Aorta (tissue), 5 donors: ENCODE results near the gene CCKAR. TPM values are rescaled to one million over a fixed set of nuclear protein-coding genes. Genes with fewer than 3 reads are reported as not detected.

ENCODE experiments used
- ATAC-seq: fragments of 200-7000 bp; cut with Tn5 transposase; one replicate; pipeline ENCODE4 v1.9.1; 2022; ENCODE audit warnings: moderate library complexity; ENCODE audit not compliant: low FRiP score
- DNase-seq, 2 donors: peaks; one replicate each; pipeline ENCODE4 v3.0.0-alpha.2; 2020
- H3K27ac ChIP-seq, 2 donors: one replicate each; pipeline ENCODE4 v1.5.1; 2013; ENCODE audit warnings: low read length in 2 of 2, mild to moderate bottlenecking in 2 of 2, moderate library complexity in 2 of 2, control low read depth in 1 of 2, inconsistent platforms in 1 of 2, low read depth in 1 of 2
- H3K27me3 ChIP-seq, 2 donors: one replicate each; pipeline ENCODE4 v1.6.1; 2013; ENCODE audit warnings: control low read depth in 1 of 2, low read length in 1 of 2, mild to moderate bottlenecking in 1 of 2, moderate library complexity in 1 of 2; ENCODE audit not compliant: insufficient read depth in 2 of 2, control insufficient read depth in 1 of 2
- H3K36me3 ChIP-seq, 2 donors: one replicate each; pipeline ENCODE4 v1.6.1; 2013; ENCODE audit warnings: control low read depth in 1 of 2, low read length in 1 of 2, mild to moderate bottlenecking in 1 of 2; ENCODE audit not compliant: insufficient read depth in 2 of 2, control insufficient read depth in 1 of 2
- H3K4me1 ChIP-seq, 2 donors: one replicate each; pipeline ENCODE4 v1.6.1; 2013; ENCODE audit warnings: low read length in 2 of 2, control low read depth in 1 of 2, mild to moderate bottlenecking in 1 of 2, moderate library complexity in 1 of 2; ENCODE audit not compliant: insufficient read depth in 2 of 2, control insufficient read depth in 1 of 2
- H3K4me3 ChIP-seq, 2 donors: one replicate each; pipeline ENCODE4 v1.5.1; 2013; ENCODE audit warnings: low read length in 2 of 2, control low read depth in 1 of 2, mild to moderate bottlenecking in 1 of 2
- H3K9me3 ChIP-seq: one replicate; pipeline ENCODE4 v1.6.1; 2013; ENCODE audit warnings: mild to moderate bottlenecking, low read length; ENCODE audit not compliant: control insufficient read depth
- WGBS, 2 donors: extraction: QIAGEN DNeasy Blood & Tissue Kit; methylation state at CpG; one replicate each; pipeline ENCODE4 v1.1.7; 2013; 5-methylcytosine and 5-hydroxymethylcytosine counted together
- intact Hi-C, 2 donors: fragments of 100-400 bp; cut with DNase I; formaldehyde crosslinking; loops; one replicate each; pipeline versions ENCODE4 v1.14.2 to v1.15.0; 2022
- polyA plus RNA-seq, 2 donors: library from polyadenylated mRNA; stranded (reverse); fragments of 200-250 nt; gene quantifications; one replicate each; pipeline ENCODE4 v1.2.3, GENCODE V29; 2013
- total RNA-seq, 2 donors: library from RNA; stranded (reverse); fragmentation: NEBNext Ultra II Directional; extraction: Animal tissue kit (Norgen Biotek cat#: 25700); gene quantifications; one replicate each; pipeline ENCODE4 v1.2.1, GENCODE V29; 2021
- donor health status: healthy with polysubstance abuse.
- donor health status: Bipolar disorder and iron deficiency.
- donor health status: DM: no; HTN: no; CAD: no.
- donor health status: DM: no; HTN: no; CAD: no.
- donor health status: DM: yes; HTN: yes; CAD: no.

CCKAR gene
- total and polyA plus RNA-seq, 4 donors = not detected

GRCh38 chr4:26468283-26468949, 21.9 kb downstream of the CCKAR start:
- Histone ChIP-seq H3K36me3 (no peaks in the 10 kb centered on the region), H3K27ac (no peak overlapping the region), H3K4me1 (no peaks in the 10 kb centered on the region), H3K4me3 (no peak overlapping the region), H3K27me3 (no peaks in the 10 kb centered on the region), H3K9me3 (peaks cover 4% of the 10 kb centered on the region)
- ATAC-seq = no peak
- WGBS, 2 donors = 67 to 69% methylated on average over 9 of the region's 9 CpGs
- DNase-seq = no peak
- intact Hi-C loops = no loop called here

GRCh38 chr4:26467724-26468123, 22.6 kb downstream of the CCKAR start:
- no peaks in the 10 kb centered on the region for H3K27me3 ChIP-seq
- no peak for ATAC-seq
- 81 to 84% methylated on average over 1 of the region's 1 CpG for WGBS, 2 donors
- DNase-seq = no peak
- no peaks in the 10 kb centered on the region for H3K36me3 ChIP-seq
- no peaks in the 10 kb centered on the region for H3K4me1 ChIP-seq
- H3K4me3 ChIP-seq = no peak overlapping the region
- peaks cover 4% of the 10 kb centered on the region for H3K9me3 ChIP-seq
- intact Hi-C loops = no loop called here
- H3K27ac ChIP-seq = no peak overlapping the region

- no peak overlapping the region for H3K4me3 ChIP-seq
- ATAC-seq (no peak), DNase-seq (no peak)
- WGBS, 2 donors = 82 to 86% methylated on average over 10 of the region's 10 CpGs
- H3K27me3 ChIP-seq = no peaks in the 10 kb centered on the region
- H3K9me3 ChIP-seq = peaks cover 4% of the 10 kb centered on the region
- no peaks in the 10 kb centered on the region for H3K36me3 ChIP-seq
- intact Hi-C loops = no loop called here
- no peaks in the 10 kb centered on the region for H3K4me1 ChIP-seq
- H3K27ac ChIP-seq = no peak overlapping the region
Observed at GRCh38 chr4:26466578-26467270, 23.6 kb downstream of the CCKAR start.

GRCh38 chr4:26464420-26465095, 25.7 kb downstream of the CCKAR start:
- intact Hi-C loops = no loop called here

GRCh38 chr4:26463386-26463785, 26.9 kb downstream of the CCKAR start:
- H3K4me1 ChIP-seq = no peaks in the 10 kb centered on the region
- H3K36me3 ChIP-seq = no peaks in the 10 kb centered on the region
- H3K27me3 ChIP-seq = no peaks in the 10 kb centered on the region
- H3K4me3 ChIP-seq = no peak overlapping the region
- WGBS, 2 donors = 89 to 90% methylated on average over 2 of the region's 2 CpGs
- H3K9me3 ChIP-seq = no peaks in the 10 kb centered on the region
- no peak overlapping the region for H3K27ac ChIP-seq
- no peak for ATAC-seq
- intact Hi-C loops = no loop called here
- no peak for DNase-seq

More at GRCh38 chr4:26464420-26465095, 25.7 kb downstream of the CCKAR start:
- no peak for ATAC-seq
- Histone ChIP-seq H3K4me3 (no peak overlapping the region), H3K4me1 (no peaks in the 10 kb centered on the region), H3K27ac (no peak overlapping the region), H3K36me3 (no peaks in the 10 kb centered on the region), H3K27me3 (no peaks in the 10 kb centered on the region), H3K9me3 (peaks cover 4% of the 10 kb centered on the region)
- no peak for DNase-seq
- 92% methylated on average over 14 of the region's 14 CpGs for WGBS, 2 donors

- H3K4me3 ChIP-seq = no peak overlapping the region
- no peaks in the 10 kb centered on the region for H3K27me3 ChIP-seq
- 15 to 22% methylated on average over 2 of the region's 2 CpGs for WGBS, 2 donors
- H3K4me1 ChIP-seq = no peaks in the 10 kb centered on the region
- intact Hi-C loops = no loop called here
- no peak for DNase-seq
- H3K36me3 ChIP-seq = no peaks in the 10 kb centered on the region
- no peaks in the 10 kb centered on the region for H3K9me3 ChIP-seq
- ATAC-seq = no peak
- no peak overlapping the region for H3K27ac ChIP-seq
Observed at GRCh38 chr4:26462874-26463273, 27.4 kb downstream of the CCKAR start.

- no peak for ATAC-seq
- Histone ChIP-seq H3K9me3 (peaks cover under 1% of the 10 kb centered on the region), H3K4me3 (no peak overlapping the region), H3K27ac (no peak overlapping the region), H3K27me3 (no peaks in the 10 kb centered on the region), H3K4me1 (no peaks in the 10 kb centered on the region), H3K36me3 (no peaks in the 10 kb centered on the region)
- 95 to 96% methylated on average over 13 of the region's 13 CpGs for WGBS, 2 donors
- intact Hi-C loops = loop anchor here (2.0 to 5.0 kb wide), 2 partner anchors 551 to 552 kb away; no protein-coding TSS in a partner anchor
- no peak for DNase-seq
Observed at GRCh38 chr4:26459756-26460530, 30.3 kb downstream of the CCKAR start.

- H3K4me3 ChIP-seq = no peak overlapping the region
- no peaks in the 10 kb centered on the region for H3K36me3 ChIP-seq
- H3K4me1 ChIP-seq = no peaks in the 10 kb centered on the region
- intact Hi-C loops = loop anchor here (2.0 to 5.0 kb wide), 2 partner anchors 552 to 553 kb away; no protein-coding TSS in a partner anchor
- H3K27ac ChIP-seq = no peak overlapping the region
- DNase-seq (no peak), ATAC-seq (no peak)
- H3K9me3 ChIP-seq = peaks cover 2% of the 10 kb centered on the region
- 38% methylated on average over 19 of the region's 19 CpGs for WGBS, 2 donors
- no peaks in the 10 kb centered on the region for H3K27me3 ChIP-seq
Observed at GRCh38 chr4:26459054-26459755, 31.1 kb downstream of the CCKAR start.
